Common myeloid progenitor, CD34-positive (primary cell): ENCODE data around the gene PTPN14.
"Not testable (repeated sequence)": the region's sequence is repeated elsewhere in the genome, so short reads cannot be mapped to it uniquely, and the experiment has no call there.

Experiments used
- CTCF ChIA-PET: fragments of 350-600 bp; sonication (Branson Sonifier 250); formaldehyde crosslinking; loops from one replicate; lab custom pipeline; 2021; ENCODE audit warnings: antibody characterized with exemption; lab: Charles Lee
- POLR2A ChIA-PET: fragments of 350-600 bp; sonication (Branson Sonifier 250); formaldehyde crosslinking; loops from one replicate; lab custom pipeline; 2021; ENCODE audit warnings: antibody characterized with exemption; lab: Charles Lee
- DNase-seq, 3 donors: peaks; one replicate each; pipeline versions ENCODE4 v3.0.0 to v3.0.0-alpha.2; 2013
- H3K27ac ChIP-seq, 2 experiments: 1 replicate in 1 of 2; 2 replicates in 1 of 2; pipeline ENCODE4 v1.7.0; 2013; ENCODE audit warnings: inconsistent platforms in 2 of 2, low read length in 2 of 2, mild to moderate bottlenecking in 2 of 2, low read depth in 1 of 2, moderate library complexity in 1 of 2; ENCODE audit not compliant: severe bottlenecking in 2 of 2, insufficient read depth in 1 of 2, poor library complexity in 1 of 2
- H3K27me3 ChIP-seq, 5 experiments: replicated peaks in 2 of 5; 1 replicate in 3 of 5; 2 replicates in 2 of 5; pipeline versions ENCODE4 v1.6.1 to v1.7.0; 2013; ENCODE audit warnings: low read length in 4 of 5, mild to moderate bottlenecking in 2 of 5, moderate library complexity in 2 of 5, inconsistent platforms in 1 of 5; ENCODE audit not compliant: insufficient read depth in 5 of 5, control insufficient read depth in 4 of 5
- H3K36me3 ChIP-seq, 4 experiments: 1 replicate in 2 of 4; 2 replicates in 2 of 4; pipeline versions ENCODE4 v1.6.1 to v1.7.0; 2013; ENCODE audit warnings: low read length in 3 of 4, control low read depth in 1 of 4, mild to moderate bottlenecking in 1 of 4; ENCODE audit not compliant: control insufficient read depth in 4 of 4, insufficient read depth in 4 of 4
- H3K4me1 ChIP-seq, 4 experiments: 1 replicate in 3 of 4; 2 replicates in 1 of 4; pipeline versions ENCODE4 v1.6.1 to v1.7.1; 2013; ENCODE audit warnings: low read length in 3 of 4, mild to moderate bottlenecking in 3 of 4, control low read depth in 1 of 4, inconsistent platforms in 1 of 4, moderate library complexity in 1 of 4; ENCODE audit not compliant: control insufficient read depth in 4 of 4, insufficient read depth in 4 of 4; ENCODE audit errors: control extremely low read depth in 1 of 4
- H3K4me3 ChIP-seq, 7 experiments: 1 replicate in 4 of 7; 2 replicates in 3 of 7; pipeline versions ENCODE4 v1.5.1 to v1.7.0; 2013; ENCODE audit warnings: mild to moderate bottlenecking in 7 of 7, low read length in 6 of 7, moderate library complexity in 6 of 7, inconsistent platforms in 2 of 7, low read depth in 2 of 7, control low read depth in 1 of 7; ENCODE audit not compliant: insufficient read depth in 4 of 7, control insufficient read depth in 1 of 7; ENCODE audit errors: extremely low read depth in 1 of 7
- H3K9me3 ChIP-seq, 5 experiments: 1 replicate in 4 of 5; 2 replicates in 1 of 5; pipeline versions ENCODE4 v1.6.1 to v1.7.1; 2013; ENCODE audit warnings: low read length in 4 of 5, mild to moderate bottlenecking in 2 of 5, inconsistent platforms in 1 of 5, low read depth in 1 of 5, moderate library complexity in 1 of 5; ENCODE audit not compliant: control insufficient read depth in 4 of 5, insufficient read depth in 2 of 5; ENCODE audit errors: control extremely low read depth in 1 of 5
- WGBS: methylation state at CpG from one replicate; pipeline ENCODE4 v1.1.5; 2013; ENCODE audit not compliant: insufficient coverage; 5-methylcytosine and 5-hydroxymethylcytosine counted together

The PTPN14 gene

GRCh38 chr1:214493126-214493796 lies 58.1 kb downstream of the PTPN14 start:
- WGBS, result 98% methylated on average over 4 of the region's 7 CpGs
- no peak for DNase-seq
- H3K27ac ChIP-seq, result no peak overlapping the region
- no peaks in the 10 kb centered on the region for H3K4me1 ChIP-seq
- H3K4me3 ChIP-seq, result no peak overlapping the region
- no peaks in the 10 kb centered on the region for H3K36me3 ChIP-seq
- H3K9me3 ChIP-seq, result no peaks in the 10 kb centered on the region
- ChIA-PET POLR2A (no interaction called here), CTCF (no interaction called here)
- peaks cover 0 to 7% (median 0%) of the 10 kb centered on the region in 5 experiments for H3K27me3 ChIP-seq

DNA sequence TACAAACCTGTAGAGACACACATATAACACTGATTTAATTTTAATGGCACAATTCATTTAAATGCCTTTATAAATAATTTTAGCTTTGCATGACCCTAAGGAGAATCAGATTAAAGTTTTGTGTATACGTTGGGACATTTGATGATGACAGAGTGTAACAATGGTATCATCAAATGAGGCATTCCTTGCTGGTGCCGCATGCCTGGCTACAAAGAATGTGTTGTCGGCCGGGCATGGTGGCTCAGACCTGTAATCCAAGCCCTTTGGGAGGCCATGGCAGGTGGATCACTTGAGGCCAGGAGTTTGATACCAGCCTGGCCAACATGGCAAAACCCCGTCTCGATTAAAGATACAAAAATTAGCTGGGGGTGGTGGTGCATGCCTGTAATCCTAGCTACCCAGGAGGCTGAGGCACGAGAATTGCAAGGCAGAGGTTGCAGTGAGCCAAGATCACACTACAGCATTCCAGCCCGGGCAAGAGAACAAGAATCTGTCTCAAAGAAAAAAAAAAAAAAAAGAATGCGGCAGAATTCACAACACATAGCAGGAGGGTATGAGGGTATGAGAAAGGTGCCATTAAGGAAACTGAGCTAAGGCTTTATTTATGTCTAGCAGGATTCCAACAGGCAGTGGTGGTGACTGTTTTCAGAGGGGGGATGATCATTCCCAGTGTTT lies 58.9 kb downstream of the PTPN14 start:
- Histone ChIP-seq H3K4me1 (no peaks in the 10 kb centered on the region), H3K27me3 (peaks cover 0 to 5% (median 0%) of the 10 kb centered on the region in 5 experiments), H3K4me3 (no peak overlapping the region), H3K27ac (no peak overlapping the region), H3K36me3 (no peaks in the 10 kb centered on the region), H3K9me3 (no peaks in the 10 kb centered on the region)
- ChIA-PET CTCF (interaction anchor here (0.9 kb wide), 1 partner anchor 92 kb away, joined by 5 read pairs; no protein-coding TSS in a partner anchor), POLR2A (no interaction called here)
- no peak for DNase-seq
- 98% methylated on average over 9 of the region's 9 CpGs for WGBS

DNA sequence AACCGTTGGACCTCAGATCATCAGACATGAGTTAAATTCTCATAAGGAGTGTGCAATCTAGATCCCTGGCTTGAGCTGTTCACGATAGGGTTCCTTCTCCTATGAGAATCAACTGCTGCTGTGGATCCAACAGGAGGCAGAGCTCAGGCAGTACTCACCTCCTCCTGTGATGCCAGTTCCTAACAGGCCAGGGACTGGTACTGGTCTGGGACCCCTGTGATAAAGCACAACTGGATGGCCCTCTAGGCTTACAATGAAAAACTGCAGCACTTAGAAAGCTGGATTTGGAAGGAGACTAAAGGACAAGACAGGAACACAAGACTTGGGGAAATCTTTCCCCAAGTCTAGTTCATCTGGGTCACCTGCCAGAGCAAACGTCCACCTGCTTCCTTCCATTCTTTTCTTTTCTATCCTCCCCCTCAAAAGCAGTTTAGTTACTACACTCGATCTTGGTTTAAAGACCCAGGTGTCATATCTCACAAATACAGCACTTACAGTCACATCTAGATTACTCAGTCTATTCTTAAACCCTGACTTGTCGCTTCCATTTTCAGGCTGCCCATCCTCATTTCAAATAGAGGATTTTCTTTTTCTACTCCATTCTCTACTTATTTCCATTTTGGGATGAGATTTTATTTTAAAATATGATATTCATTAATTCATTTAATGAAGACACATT lies 59.8 kb downstream of the PTPN14 start:
- no peaks in the 10 kb centered on the region for H3K9me3 ChIP-seq
- POLR2A ChIA-PET, result no interaction called here
- no peak overlapping the region for H3K4me3 ChIP-seq
- 87% methylated on average over 4 of the region's 5 CpGs for WGBS
- peaks cover 0 to 3% (median 0%) of the 10 kb centered on the region in 5 experiments for H3K27me3 ChIP-seq
- no peaks in the 10 kb centered on the region for H3K36me3 ChIP-seq
- no peak for DNase-seq
- CTCF ChIA-PET, result no interaction called here
- H3K4me1 ChIP-seq, result no peaks in the 10 kb centered on the region
- H3K27ac ChIP-seq, result no peak overlapping the region

- ChIA-PET CTCF (no interaction called here), POLR2A (no interaction called here)
- H3K4me3 ChIP-seq, result no peak overlapping the region
- no peaks in the 10 kb centered on the region for H3K4me1 ChIP-seq
- H3K36me3 ChIP-seq, result no peaks in the 10 kb centered on the region
- 96% methylated on average over 4 of the region's 5 CpGs for WGBS
- no peak overlapping the region for H3K27ac ChIP-seq
- peaks cover 0 to 3% (median 0%) of the 10 kb centered on the region in 5 experiments for H3K27me3 ChIP-seq
- H3K9me3 ChIP-seq, result no peaks in the 10 kb centered on the region
- no peak for DNase-seq
Measured at GRCh38 chr1:214485151-214485550, 66.3 kb downstream of the PTPN14 start.

DNA sequence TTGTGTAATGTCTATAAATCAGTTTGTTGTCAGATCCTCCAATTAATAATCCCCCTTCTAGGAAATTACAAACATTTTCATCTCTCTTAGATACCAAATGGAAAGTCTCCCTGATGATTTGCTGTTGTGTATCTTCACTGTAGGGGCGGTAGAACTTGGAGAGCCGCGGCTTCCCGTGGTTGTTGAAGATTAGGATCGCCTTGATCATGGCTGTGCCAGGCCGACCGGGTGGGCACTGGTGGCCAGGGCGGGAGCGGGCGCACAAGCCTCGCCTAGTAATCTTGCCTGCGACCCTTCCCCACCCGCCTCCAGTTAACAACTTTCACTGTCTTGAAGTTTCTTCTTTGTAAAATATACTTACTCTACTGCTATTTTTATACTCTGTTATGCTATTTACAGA lies 68.2 kb downstream of the PTPN14 start:
- H3K4me3 ChIP-seq, DNase-seq, CTCF ChIA-PET, H3K27ac ChIP-seq, H3K9me3 ChIP-seq, H3K36me3 ChIP-seq, POLR2A ChIA-PET, H3K4me1 ChIP-seq, H3K27me3 ChIP-seq: not testable (repeated sequence)
- WGBS, result 84% methylated on average over 9 of the region's 13 CpGs

GRCh38 chr1:214481983-214482634 lies 69.3 kb downstream of the PTPN14 start:
- POLR2A ChIA-PET, H3K27ac ChIP-seq, DNase-seq, H3K4me1 ChIP-seq, H3K9me3 ChIP-seq, CTCF ChIA-PET, H3K4me3 ChIP-seq, H3K27me3 ChIP-seq, H3K36me3 ChIP-seq: not testable (repeated sequence)
- WGBS, result 100% methylated on average over 1 of the region's 2 CpGs
